Loucy (cell line): ENCODE data around the gene ATOSA.

ENCODE experiments used
- H2AFZ ChIP-seq: fragments of 200-600 bp; sonication (generic); 2 replicates; pipeline ENCODE4 v1.6.0; 2016; ENCODE audit warnings: antibody characterized with exemption, mild to moderate bottlenecking, low read length, moderate library complexity
- H3F3A ChIP-seq: fragments of 200-600 bp; 2 replicates; pipeline ENCODE4 v1.6.0; 2016; ENCODE audit warnings: antibody characterized with exemption, low read depth, mild to moderate bottlenecking
- H3K27me3 ChIP-seq: fragments of 200-600 bp; sonication (generic); 2 replicates; pipeline ENCODE4 v1.6.1; 2014; ENCODE audit warnings: low read length, mild to moderate bottlenecking; ENCODE audit not compliant: insufficient read depth, poor library complexity, severe bottlenecking
- H3K36me3 ChIP-seq: fragments of 200-600 bp; sonication (generic); 2 replicates; pipeline ENCODE4 v1.6.1; 2016; ENCODE audit warnings: low read length; ENCODE audit not compliant: insufficient read depth
- H3K4me1 ChIP-seq: fragments of 200-600 bp; sonication (generic); 2 replicates; pipeline ENCODE4 v1.5.1; 2014; ENCODE audit warnings: low read length, mild to moderate bottlenecking; ENCODE audit not compliant: insufficient read depth, poor library complexity, severe bottlenecking
- H3K4me2 ChIP-seq: fragments of 200-600 bp; sonication (generic); 2 replicates; pipeline ENCODE4 v1.6.0; 2014; ENCODE audit warnings: antibody characterized with exemption, low read length, low read depth, mild to moderate bottlenecking; ENCODE audit not compliant: poor library complexity, severe bottlenecking
- H3K4me3 ChIP-seq: fragments of 200-600 bp; sonication (generic); 2 replicates; pipeline ENCODE4 v1.5.1; 2014; ENCODE audit warnings: low read length, mild to moderate bottlenecking, mixed read lengths; ENCODE audit not compliant: poor library complexity, severe bottlenecking
- H3K79me2 ChIP-seq: fragments of 200-600 bp; sonication (generic); 2 replicates; pipeline ENCODE4 v1.6.1; 2014; ENCODE audit warnings: low read length; ENCODE audit not compliant: insufficient read depth
- H3K9ac ChIP-seq: fragments of 200-600 bp; sonication (generic); 2 replicates; pipeline ENCODE4 v1.6.0; 2014; ENCODE audit warnings: mild to moderate bottlenecking, low read depth, low read length, moderate library complexity; ENCODE audit not compliant: poor library complexity, severe bottlenecking
- H3K9me2 ChIP-seq: fragments of 200-600 bp; sonication (generic); replicated peaks from 2 replicates; pipeline ENCODE4 v1.6.1; 2016; ENCODE audit warnings: low read depth, low read length, mixed read lengths
- H3K9me3 ChIP-seq: fragments of 200-600 bp; sonication (generic); 2 replicates; pipeline ENCODE4 v1.6.1; 2014; ENCODE audit warnings: mild to moderate bottlenecking, antibody characterized with exemption, low read length, low read depth; ENCODE audit not compliant: insufficient read depth
- H4K20me1 ChIP-seq: fragments of 200-600 bp; sonication (generic); 2 replicates; pipeline ENCODE4 v1.6.0; 2014; ENCODE audit warnings: antibody characterized with exemption, low read length, mild to moderate bottlenecking; ENCODE audit not compliant: insufficient read depth, poor library complexity, severe bottlenecking
- EZH2phosphoT487 ChIP-seq: fragments of 200-600 bp; IDR thresholded peaks from 2 replicates; pipeline ENCODE4 v1.6.1; 2018; ENCODE audit warnings: antibody characterized with exemption, mild to moderate bottlenecking, moderate library complexity, borderline replicate concordance
- TF ChIP-seq, protein P1 (sequence below): fragments of 200-600 bp; sonication (generic); conservative IDR thresholded peaks from 2 replicates; pipeline ENCODE4 v1.5.1; 2014; ENCODE audit warnings: mild to moderate bottlenecking, antibody characterized with exemption, low read length

Gene ATOSA

DNA sequence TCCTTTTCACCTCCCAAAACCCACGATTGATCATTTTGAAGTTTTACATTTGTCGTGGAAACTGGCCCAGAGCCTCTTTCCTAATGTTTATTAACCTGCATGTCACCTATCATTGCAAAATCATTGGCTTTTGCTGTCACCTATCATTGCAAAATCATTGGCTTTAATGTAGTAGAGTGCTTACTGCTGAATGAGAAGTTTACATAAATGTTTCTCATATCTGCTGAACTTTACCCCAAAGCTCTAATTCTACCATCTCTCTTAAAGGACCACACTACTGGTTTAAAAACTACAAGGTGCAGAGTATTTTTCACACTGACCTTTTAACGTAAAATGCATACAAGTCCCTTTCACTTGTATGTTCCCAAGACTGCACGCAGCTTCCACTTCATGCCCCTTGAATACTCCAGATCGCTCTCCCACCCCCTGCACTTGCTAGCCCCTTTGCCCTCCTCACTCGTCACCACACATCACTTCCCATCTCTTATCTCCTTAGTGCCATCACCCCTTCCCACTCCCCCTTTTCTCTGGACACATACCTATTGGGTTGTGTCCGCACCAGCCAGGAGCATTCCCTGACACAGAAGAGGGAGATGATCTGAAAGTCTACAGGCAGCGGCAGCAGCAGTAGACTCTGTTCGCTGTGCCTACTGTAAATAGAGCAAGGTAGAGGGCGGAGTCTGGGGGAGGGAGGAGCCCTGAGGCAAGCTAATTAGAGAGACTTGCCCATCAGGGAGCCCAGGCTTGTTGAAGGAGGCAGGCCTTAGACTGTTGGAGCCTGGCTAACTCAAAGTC lies 30.2 kb upstream of the ATOSA start:
- no peaks in the 10 kb centered on the region for H3K9me2 ChIP-seq
- H3K9me3 ChIP-seq: no peaks in the 10 kb centered on the region
- H2AFZ ChIP-seq: 0 out of 2 replicates have a peak overlapping the region, but pooled peaks have one; percentile 4
- H3K4me3 ChIP-seq: no peak overlapping the region
- no peaks in the 10 kb centered on the region for H3K4me1 ChIP-seq
- H3K79me2 ChIP-seq: no peaks in the 10 kb centered on the region
- H3K4me2 ChIP-seq: no peak overlapping the region
- H4K20me1 ChIP-seq: no peaks in the 10 kb centered on the region
- TF ChIP-seq EZH2phosphoT487: no peak
- TF ChIP-seq, protein P1, sequence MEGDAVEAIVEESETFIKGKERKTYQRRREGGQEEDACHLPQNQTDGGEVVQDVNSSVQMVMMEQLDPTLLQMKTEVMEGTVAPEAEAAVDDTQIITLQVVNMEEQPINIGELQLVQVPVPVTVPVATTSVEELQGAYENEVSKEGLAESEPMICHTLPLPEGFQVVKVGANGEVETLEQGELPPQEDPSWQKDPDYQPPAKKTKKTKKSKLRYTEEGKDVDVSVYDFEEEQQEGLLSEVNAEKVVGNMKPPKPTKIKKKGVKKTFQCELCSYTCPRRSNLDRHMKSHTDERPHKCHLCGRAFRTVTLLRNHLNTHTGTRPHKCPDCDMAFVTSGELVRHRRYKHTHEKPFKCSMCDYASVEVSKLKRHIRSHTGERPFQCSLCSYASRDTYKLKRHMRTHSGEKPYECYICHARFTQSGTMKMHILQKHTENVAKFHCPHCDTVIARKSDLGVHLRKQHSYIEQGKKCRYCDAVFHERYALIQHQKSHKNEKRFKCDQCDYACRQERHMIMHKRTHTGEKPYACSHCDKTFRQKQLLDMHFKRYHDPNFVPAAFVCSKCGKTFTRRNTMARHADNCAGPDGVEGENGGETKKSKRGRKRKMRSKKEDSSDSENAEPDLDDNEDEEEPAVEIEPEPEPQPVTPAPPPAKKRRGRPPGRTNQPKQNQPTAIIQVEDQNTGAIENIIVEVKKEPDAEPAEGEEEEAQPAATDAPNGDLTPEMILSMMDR: no peak
- no peak overlapping the region for H3K9ac ChIP-seq
- no peaks in the 10 kb centered on the region for H3K36me3 ChIP-seq
- H3F3A ChIP-seq: no peaks in the 10 kb centered on the region
- no peaks in the 10 kb centered on the region for H3K27me3 ChIP-seq

DNA sequence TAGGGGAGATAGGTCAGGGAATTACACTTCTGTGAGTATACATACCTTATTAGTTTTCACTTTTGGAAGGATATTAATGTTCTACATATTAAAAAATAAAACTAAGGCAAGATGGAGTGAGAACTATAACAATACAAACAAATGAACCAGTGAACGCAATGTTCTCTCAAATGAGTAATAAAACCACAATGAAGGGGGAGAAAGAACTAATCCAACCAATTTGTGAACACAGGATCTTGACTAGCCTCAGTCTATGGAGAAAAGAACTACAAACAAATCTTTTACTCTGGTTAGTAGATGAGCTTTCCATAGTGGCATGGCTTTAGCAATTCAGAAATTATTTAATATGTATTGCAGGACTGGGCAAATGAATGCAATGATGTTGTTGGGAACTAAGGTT lies 26.9 kb upstream of the ATOSA start:
- H2AFZ ChIP-seq: no peak overlapping the region
- TF ChIP-seq EZH2phosphoT487: no peak
- TF ChIP-seq, protein P1: no peak
- H3K36me3 ChIP-seq: no peaks in the 10 kb centered on the region
- H3K9ac ChIP-seq: no peak overlapping the region
- no peak overlapping the region for H3K4me3 ChIP-seq
- H4K20me1 ChIP-seq: no peaks in the 10 kb centered on the region
- H3K9me2 ChIP-seq: no peaks in the 10 kb centered on the region
- no peaks in the 10 kb centered on the region for H3K79me2 ChIP-seq
- H3K4me1 ChIP-seq: no peaks in the 10 kb centered on the region
- no peaks in the 10 kb centered on the region for H3K9me3 ChIP-seq
- no peaks in the 10 kb centered on the region for H3K27me3 ChIP-seq
- H3K4me2 ChIP-seq: no peak overlapping the region
- H3F3A ChIP-seq: no peaks in the 10 kb centered on the region

GRCh38 chr15:52702390-52702789 lies 23.2 kb upstream of the ATOSA start:
- no peaks in the 10 kb centered on the region for H3K27me3 ChIP-seq
- H2AFZ ChIP-seq: no peak overlapping the region
- no peak overlapping the region for H3K4me2 ChIP-seq
- H3K36me3 ChIP-seq: no peaks in the 10 kb centered on the region
- H3K4me1 ChIP-seq: peaks cover 17% of the 10 kb centered on the region
- no peaks in the 10 kb centered on the region for H3K79me2 ChIP-seq
- no peak overlapping the region for H3K9ac ChIP-seq
- H4K20me1 ChIP-seq: no peaks in the 10 kb centered on the region
- TF ChIP-seq EZH2phosphoT487: no peak
- TF ChIP-seq, protein P1: no peak
- no peak overlapping the region for H3K4me3 ChIP-seq
- H3F3A ChIP-seq: no peaks in the 10 kb centered on the region
- no peaks in the 10 kb centered on the region for H3K9me2 ChIP-seq
- H3K9me3 ChIP-seq: no peaks in the 10 kb centered on the region
